Naive B cell (primary cell): ENCODE data around the gene CADPS2. TPM values are rescaled to one million over a fixed set of nuclear protein-coding genes. Genes with fewer than 3 reads are reported as not detected.

Source experiments
- ATAC-seq, 2 donors: fragments of 150-1000 bp; cut with Tn5 transposase; 2 replicates each; pipeline ENCODE4 v1.10.0; 2021; ENCODE audit warnings: low read depth in 2 of 2, mild to moderate bottlenecking in 2 of 2, moderate library complexity in 2 of 2
- DNase-seq: peaks from one replicate; pipeline ENCODE4 v3.0.0; 2022
- H3K27ac Mint-ChIP-seq, 6 donors: one replicate each; pipeline ENCODE4 v1.8.0; 2020 to 2022; ENCODE audit warnings: mild to moderate bottlenecking in 6 of 6, mixed read lengths in 6 of 6, moderate library complexity in 5 of 6, inconsistent platforms in 2 of 6
- H3K27me3 Mint-ChIP-seq, 3 donors: one replicate each; pipeline ENCODE4 v1.8.0; 2021 to 2022; ENCODE audit warnings: mixed read lengths in 3 of 3, mild to moderate bottlenecking in 1 of 3
- H3K36me3 Mint-ChIP-seq, 2 donors: one replicate each; pipeline ENCODE4 v1.8.0; 2020 to 2022; ENCODE audit warnings: mixed read lengths in 2 of 2, inconsistent platforms in 1 of 2, mild to moderate bottlenecking in 1 of 2
- H3K4me1 Mint-ChIP-seq, 3 donors: one replicate each; pipeline ENCODE4 v1.8.0; 2020 to 2022; ENCODE audit warnings: mixed read lengths in 3 of 3, inconsistent platforms in 1 of 3, mild to moderate bottlenecking in 1 of 3, moderate library complexity in 1 of 3
- H3K4me3 Mint-ChIP-seq, 8 donors: one replicate each; pipeline ENCODE4 v1.8.0; 2020 to 2022; ENCODE audit warnings: mild to moderate bottlenecking in 8 of 8, mixed read lengths in 8 of 8, moderate library complexity in 8 of 8, inconsistent platforms in 2 of 8
- H3K9me3 Mint-ChIP-seq, 7 donors: one replicate each; pipeline ENCODE4 v1.8.0; 2020 to 2022; ENCODE audit warnings: mixed read lengths in 7 of 7, mild to moderate bottlenecking in 5 of 7, inconsistent platforms in 2 of 7, moderate library complexity in 1 of 7
- polyA plus RNA-seq, 6 donors: library from polyadenylated mRNA; unstranded; fragments of 300-500 nt; fragmentation: Illumina TruSeq; gene quantifications; one replicate each; pipeline ENCODE4 v1.2.3, GENCODE V29; 2021; ENCODE audit warnings: low read depth in 6 of 6

Gene CADPS2
- polyA plus RNA-seq, 6 donors from 2014 or later, result not detected

GRCh38 chr7:122553761-122554160, 332.5 kb downstream of the CADPS2 start:
- DNase-seq, result no peak
- H3K27ac Mint-ChIP-seq, result no peak overlapping the region
- H3K4me1 Mint-ChIP-seq, result no peaks in the 10 kb centered on the region
- ATAC-seq, result no peak
- no peaks in the 10 kb centered on the region for H3K27me3 Mint-ChIP-seq
- no peak overlapping the region for H3K4me3 Mint-ChIP-seq
- no peaks in the 10 kb centered on the region for H3K9me3 Mint-ChIP-seq
- H3K36me3 Mint-ChIP-seq, result no peaks in the 10 kb centered on the region

- Mint-ChIP-seq H3K4me1 (no peaks in the 10 kb centered on the region), H3K27me3 (no peaks in the 10 kb centered on the region), H3K36me3 (no peaks in the 10 kb centered on the region), H3K4me3 (no peak overlapping the region), H3K27ac (no peak overlapping the region), H3K9me3 (no peaks in the 10 kb centered on the region)
- DNase-seq (no peak), ATAC-seq (no peak)
These were observed 333.5 kb downstream of the CADPS2 start for GRCh38 chr7:122552769-122553168.

- Mint-ChIP-seq H3K36me3 (no peaks in the 10 kb centered on the region), H3K27ac (no peak overlapping the region), H3K27me3 (no peaks in the 10 kb centered on the region), H3K4me1 (no peaks in the 10 kb centered on the region), H3K9me3 (no peaks in the 10 kb centered on the region), H3K4me3 (no peak overlapping the region)
- ATAC-seq (no peak), DNase-seq (no peak)
These were observed 335.7 kb downstream of the CADPS2 start for GRCh38 chr7:122550545-122550944.

GRCh38 chr7:122549578-122549977, 336.7 kb downstream of the CADPS2 start:
- DNase-seq, result no peak
- Mint-ChIP-seq H3K9me3 (peaks cover 0 to under 1% (median 0%) of the 10 kb centered on the region in 7 donors), H3K4me1 (peaks cover 0 to 5% (median under 1%) of the 10 kb centered on the region in 3 donors), H3K27ac (peak overlapping the region in 1 of 6 donors; percentile 47), H3K4me3 (no peak overlapping the region), H3K27me3 (no peaks in the 10 kb centered on the region), H3K36me3 (no peaks in the 10 kb centered on the region)
- ATAC-seq, result no peak

GRCh38 chr7:122546496-122546895, 339.8 kb downstream of the CADPS2 start:
- no peaks in the 10 kb centered on the region for H3K27me3 Mint-ChIP-seq
- ATAC-seq (no peak), DNase-seq (no peak)
- no peaks in the 10 kb centered on the region for H3K36me3 Mint-ChIP-seq
- peaks cover 0 to 6% (median 4%) of the 10 kb centered on the region in 3 donors for H3K4me1 Mint-ChIP-seq
- H3K27ac Mint-ChIP-seq, result no peak overlapping the region
- H3K4me3 Mint-ChIP-seq, result no peak overlapping the region
- H3K9me3 Mint-ChIP-seq, result peaks cover 0 to 2% (median 0%) of the 10 kb centered on the region in 7 donors

GRCh38 chr7:122544463-122544862, 341.8 kb downstream of the CADPS2 start:
- H3K36me3 Mint-ChIP-seq, result no peaks in the 10 kb centered on the region
- no peak overlapping the region for H3K27ac Mint-ChIP-seq
- H3K4me1 Mint-ChIP-seq, result peaks cover 0 to 6% (median 4%) of the 10 kb centered on the region in 3 donors
- no peak overlapping the region for H3K4me3 Mint-ChIP-seq
- H3K27me3 Mint-ChIP-seq, result no peaks in the 10 kb centered on the region
- H3K9me3 Mint-ChIP-seq, result peaks cover 0 to 2% (median 0%) of the 10 kb centered on the region in 7 donors
- ATAC-seq, result peak; percentile 72 to 81
- peak; percentile 2 for DNase-seq

- H3K36me3 Mint-ChIP-seq, result no peaks in the 10 kb centered on the region
- H3K4me3 Mint-ChIP-seq, result no peak overlapping the region
- no peaks in the 10 kb centered on the region for H3K27me3 Mint-ChIP-seq
- H3K27ac Mint-ChIP-seq, result no peak overlapping the region
- peaks cover 0 to 2% (median 0%) of the 10 kb centered on the region in 7 donors for H3K9me3 Mint-ChIP-seq
- peaks cover 0 to 6% (median 4%) of the 10 kb centered on the region in 3 donors for H3K4me1 Mint-ChIP-seq
- DNase-seq (no peak), ATAC-seq (no peak)
These were observed 342.4 kb downstream of the CADPS2 start for GRCh38 chr7:122543891-122544290.

- H3K36me3 Mint-ChIP-seq, result no peaks in the 10 kb centered on the region
- H3K9me3 Mint-ChIP-seq, result peaks cover 0 to 2% (median 0%) of the 10 kb centered on the region in 7 donors
- no peak overlapping the region for H3K4me3 Mint-ChIP-seq
- ATAC-seq (no peak), DNase-seq (no peak)
- H3K27ac Mint-ChIP-seq, result no peak overlapping the region
- H3K4me1 Mint-ChIP-seq, result peaks cover 0 to 6% (median 4%) of the 10 kb centered on the region in 3 donors
- H3K27me3 Mint-ChIP-seq, result no peaks in the 10 kb centered on the region
These were observed 343.1 kb downstream of the CADPS2 start for GRCh38 chr7:122543166-122543565.

GRCh38 chr7:122535086-122535485, 351.2 kb downstream of the CADPS2 start:
- H3K27me3 Mint-ChIP-seq, result peaks cover 0 to 8% (median 4%) of the 10 kb centered on the region in 3 donors
- H3K27ac Mint-ChIP-seq, result no peak overlapping the region
- no peak for DNase-seq
- ATAC-seq, result no peak
- no peaks in the 10 kb centered on the region for H3K36me3 Mint-ChIP-seq
- H3K4me3 Mint-ChIP-seq, result no peak overlapping the region
- H3K9me3 Mint-ChIP-seq, result peaks cover 0 to 2% (median 0%) of the 10 kb centered on the region in 7 donors
- no peaks in the 10 kb centered on the region for H3K4me1 Mint-ChIP-seq

- Mint-ChIP-seq H3K36me3 (no peaks in the 10 kb centered on the region), H3K27me3 (peaks cover 0 to 11% (median 8%) of the 10 kb centered on the region in 3 donors), H3K9me3 (peaks cover 0 to 2% (median 0%) of the 10 kb centered on the region in 7 donors), H3K4me1 (no peaks in the 10 kb centered on the region), H3K4me3 (no peak overlapping the region), H3K27ac (no peak overlapping the region)
- no peak for DNase-seq
- no peak for ATAC-seq
These were observed 353.6 kb downstream of the CADPS2 start for GRCh38 chr7:122532406-122533269.

GRCh38 chr7:122528879-122529481, 357.3 kb downstream of the CADPS2 start:
- H3K4me1 Mint-ChIP-seq, result no peaks in the 10 kb centered on the region
- H3K36me3 Mint-ChIP-seq, result no peaks in the 10 kb centered on the region
- no peak for ATAC-seq
- H3K27ac Mint-ChIP-seq, result no peak overlapping the region
- H3K9me3 Mint-ChIP-seq, result no peaks in the 10 kb centered on the region
- H3K4me3 Mint-ChIP-seq, result no peak overlapping the region
- DNase-seq, result peak; percentile 3
- peaks cover 0 to 14% (median 8%) of the 10 kb centered on the region in 3 donors for H3K27me3 Mint-ChIP-seq

- H3K27me3 Mint-ChIP-seq, result peaks cover 0 to 18% (median 0%) of the 10 kb centered on the region in 3 donors
These were observed 360.9 kb downstream of the CADPS2 start for GRCh38 chr7:122525355-122525754.

GRCh38 chr7:122521767-122522166, 364.5 kb downstream of the CADPS2 start:
- no peak for ATAC-seq
- no peaks in the 10 kb centered on the region for H3K36me3 Mint-ChIP-seq
- H3K9me3 Mint-ChIP-seq, result no peaks in the 10 kb centered on the region
- H3K27me3 Mint-ChIP-seq, result peaks cover 0 to 14% (median 0%) of the 10 kb centered on the region in 3 donors
- H3K4me3 Mint-ChIP-seq, result no peak overlapping the region
- no peak overlapping the region for H3K27ac Mint-ChIP-seq
- H3K4me1 Mint-ChIP-seq, result no peaks in the 10 kb centered on the region
- DNase-seq, result no peak

More at GRCh38 chr7:122525355-122525754, 360.9 kb downstream of the CADPS2 start:
- DNase-seq (no peak), ATAC-seq (no peak)
- no peak overlapping the region for H3K27ac Mint-ChIP-seq
- no peaks in the 10 kb centered on the region for H3K36me3 Mint-ChIP-seq
- no peaks in the 10 kb centered on the region for H3K4me1 Mint-ChIP-seq
- no peaks in the 10 kb centered on the region for H3K9me3 Mint-ChIP-seq
- no peak overlapping the region for H3K4me3 Mint-ChIP-seq
